Measurements from ENCODE around the gene CPSF6.

GRCh38 chr12:69266036-69266635 lies 26.8 kb downstream of the CPSF6 start:
- TF ChIP-seq ZNF274 (IDR thresholded peaks at IDR 0.05; ENCODE audit: low read depth, low read length) = no peak
- TF ChIP-seq YY1 (IDR thresholded peaks at IDR 0.05; ENCODE audit: insufficient read depth, insufficient read length) = no peak

Measured in NT2/D1 (cell line).